HFF-Myc (cell line): Measurements from ENCODE around the gene CFAP43.

Source experiments
- DNase-seq: peaks from one replicate; pipeline ENCODE4 v3.0.0-alpha.2; 2011; ENCODE audit warnings: low read depth; ENCODE audit errors: extremely low read depth
- H3K4me3 ChIP-seq: replicated peaks from 2 replicates; pipeline ENCODE4 v1.5.1; 2011; ENCODE audit warnings: low read depth, mild to moderate bottlenecking, control low read depth, low read length
- TF ChIP-seq, protein P1 (sequence below): IDR thresholded peaks from 2 replicates; pipeline ENCODE4 v1.5.1; 2012; ENCODE audit warnings: mild to moderate bottlenecking, low read depth, low read length, control low read depth; ENCODE audit errors: missing control alignments

Gene CFAP43

DNA sequence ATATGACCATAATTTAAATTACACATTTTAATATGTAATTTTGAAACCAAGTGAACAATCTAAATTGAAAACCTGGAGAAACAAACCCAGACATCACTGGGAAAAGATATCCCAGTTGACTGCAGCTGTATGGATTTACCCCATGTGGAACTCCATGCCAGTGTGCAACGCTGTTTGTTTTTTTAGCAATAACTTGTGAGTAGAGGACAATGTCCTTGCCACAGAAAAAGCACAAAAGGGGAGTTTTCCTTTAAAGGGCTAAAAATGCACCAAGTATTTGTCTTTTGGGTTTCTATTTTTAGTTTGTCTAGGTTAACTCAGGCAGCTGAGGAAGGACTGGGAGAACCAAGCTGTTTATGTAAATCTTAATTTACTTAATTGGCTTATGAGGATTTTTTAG is 131.4 kb downstream of the CFAP43 start:
- TF ChIP-seq, protein P1, sequence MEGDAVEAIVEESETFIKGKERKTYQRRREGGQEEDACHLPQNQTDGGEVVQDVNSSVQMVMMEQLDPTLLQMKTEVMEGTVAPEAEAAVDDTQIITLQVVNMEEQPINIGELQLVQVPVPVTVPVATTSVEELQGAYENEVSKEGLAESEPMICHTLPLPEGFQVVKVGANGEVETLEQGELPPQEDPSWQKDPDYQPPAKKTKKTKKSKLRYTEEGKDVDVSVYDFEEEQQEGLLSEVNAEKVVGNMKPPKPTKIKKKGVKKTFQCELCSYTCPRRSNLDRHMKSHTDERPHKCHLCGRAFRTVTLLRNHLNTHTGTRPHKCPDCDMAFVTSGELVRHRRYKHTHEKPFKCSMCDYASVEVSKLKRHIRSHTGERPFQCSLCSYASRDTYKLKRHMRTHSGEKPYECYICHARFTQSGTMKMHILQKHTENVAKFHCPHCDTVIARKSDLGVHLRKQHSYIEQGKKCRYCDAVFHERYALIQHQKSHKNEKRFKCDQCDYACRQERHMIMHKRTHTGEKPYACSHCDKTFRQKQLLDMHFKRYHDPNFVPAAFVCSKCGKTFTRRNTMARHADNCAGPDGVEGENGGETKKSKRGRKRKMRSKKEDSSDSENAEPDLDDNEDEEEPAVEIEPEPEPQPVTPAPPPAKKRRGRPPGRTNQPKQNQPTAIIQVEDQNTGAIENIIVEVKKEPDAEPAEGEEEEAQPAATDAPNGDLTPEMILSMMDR = no peak
- DNase-seq = no peak
- H3K4me3 ChIP-seq = no peak overlapping the region

DNA sequence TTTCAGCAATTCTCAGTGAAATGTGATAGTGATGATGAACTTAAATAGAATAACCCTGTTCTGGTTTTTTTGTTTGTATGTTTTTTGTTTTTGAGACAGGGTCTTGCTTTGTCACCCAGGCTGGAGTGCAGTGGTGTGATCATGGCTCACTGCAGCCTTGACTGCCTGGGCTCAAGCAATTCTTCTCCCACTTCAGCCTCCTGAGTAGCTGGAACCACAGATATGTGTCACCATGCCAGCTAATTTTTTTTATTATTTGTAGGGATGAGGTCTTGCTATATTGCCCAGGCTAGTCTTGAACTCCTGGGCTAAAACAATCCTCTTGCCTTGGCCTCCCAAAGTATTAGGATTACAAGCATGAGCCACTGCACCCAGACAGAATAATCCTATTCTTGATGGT is 132.2 kb downstream of the CFAP43 start:
- no peak for DNase-seq
- TF ChIP-seq, protein P1 = no peak

DNA sequence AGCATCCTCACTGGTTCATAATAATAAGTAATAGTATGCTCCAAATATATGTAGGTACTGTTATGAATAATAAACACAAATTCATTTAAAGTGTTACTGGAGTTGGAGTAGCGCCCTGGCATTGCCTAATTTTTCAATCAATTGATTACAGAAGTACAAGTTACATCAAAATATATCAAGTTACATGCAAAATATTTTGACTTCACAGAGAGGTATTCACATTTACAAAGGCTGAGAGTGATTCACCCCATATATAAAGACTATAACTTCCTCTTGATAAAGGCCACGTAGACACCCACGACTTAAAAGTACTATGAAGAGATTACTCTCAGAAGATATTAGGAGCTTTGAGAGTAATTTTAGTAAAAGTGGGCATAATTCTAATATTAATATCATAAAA is 132.9 kb downstream of the CFAP43 start:
- TF ChIP-seq, protein P1 = no peak
- H3K4me3 ChIP-seq = no peak overlapping the region
- no peak for DNase-seq

More for the DNA sequence above, 132.2 kb downstream of the CFAP43 start:
- no peak overlapping the region for H3K4me3 ChIP-seq

DNA sequence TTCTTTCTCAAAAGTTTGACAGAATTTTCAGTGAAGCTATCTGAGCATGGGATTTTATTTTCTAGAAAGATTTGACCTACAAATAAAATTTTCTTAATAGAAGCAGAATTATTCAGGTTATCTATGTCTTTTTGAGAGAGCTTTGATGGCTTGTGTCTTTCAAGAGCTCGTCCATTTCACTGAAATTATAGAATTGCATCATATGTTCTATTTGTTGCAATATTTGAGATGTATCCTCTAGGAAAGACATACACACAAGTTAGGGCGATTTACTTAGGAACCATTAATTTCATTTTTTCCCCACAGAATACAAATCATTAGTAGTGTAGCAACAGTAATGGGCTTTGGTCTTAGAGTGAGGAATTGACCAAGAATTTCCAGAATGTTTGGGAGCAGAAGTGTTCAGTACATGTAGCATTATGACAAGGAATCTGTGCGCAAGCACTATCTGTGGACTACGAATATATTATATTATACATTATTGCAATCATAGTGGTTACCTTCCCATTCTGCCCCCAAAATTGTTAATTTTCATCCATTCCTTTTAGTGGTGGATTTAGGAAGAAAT is 133.7 kb downstream of the CFAP43 start:
- TF ChIP-seq, protein P1 = no peak
- H3K4me3 ChIP-seq = no peak overlapping the region
- DNase-seq = no peak

DNA sequence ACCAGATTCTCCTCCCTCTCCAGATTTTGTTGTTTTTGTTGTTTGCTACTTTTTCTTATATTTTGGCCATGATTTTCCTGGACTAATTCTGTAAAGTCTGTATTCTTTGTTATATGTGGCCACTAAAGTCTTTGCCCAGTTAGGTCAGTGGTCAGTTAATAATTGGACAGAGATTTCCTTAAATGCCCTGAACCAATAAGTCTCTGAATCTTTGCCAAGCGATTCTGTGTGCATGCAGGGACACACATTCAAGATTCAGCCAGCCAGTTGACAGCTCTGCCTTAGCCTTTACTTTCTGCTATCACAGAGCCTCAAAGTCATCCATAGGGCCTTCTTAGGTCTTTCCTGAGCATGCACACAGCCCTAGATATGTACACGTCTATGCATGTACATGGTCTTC is 135.5 kb downstream of the CFAP43 start:
- no peak overlapping the region for H3K4me3 ChIP-seq
- DNase-seq = no peak
- TF ChIP-seq, protein P1 = no peak

DNA sequence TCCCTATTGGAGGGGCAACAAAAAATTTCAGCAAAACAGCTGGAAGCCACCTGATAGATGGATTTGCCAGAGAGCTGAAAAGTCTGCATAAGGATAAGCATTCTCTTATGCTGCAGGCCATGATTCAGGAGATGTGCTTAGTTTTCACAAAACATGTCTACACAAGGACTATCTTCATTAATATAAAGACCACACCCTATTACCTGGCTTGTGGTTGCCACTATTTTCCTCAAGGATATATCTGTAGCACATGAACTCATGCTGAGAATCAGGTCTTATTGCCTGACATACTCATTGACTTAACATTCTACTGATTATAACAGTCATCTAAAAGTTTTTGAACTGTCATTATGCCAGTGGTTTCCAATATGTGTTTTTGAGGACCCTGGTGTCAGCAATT is 139.4 kb downstream of the CFAP43 start:
- no peak overlapping the region for H3K4me3 ChIP-seq
- TF ChIP-seq, protein P1 = no peak

DNA sequence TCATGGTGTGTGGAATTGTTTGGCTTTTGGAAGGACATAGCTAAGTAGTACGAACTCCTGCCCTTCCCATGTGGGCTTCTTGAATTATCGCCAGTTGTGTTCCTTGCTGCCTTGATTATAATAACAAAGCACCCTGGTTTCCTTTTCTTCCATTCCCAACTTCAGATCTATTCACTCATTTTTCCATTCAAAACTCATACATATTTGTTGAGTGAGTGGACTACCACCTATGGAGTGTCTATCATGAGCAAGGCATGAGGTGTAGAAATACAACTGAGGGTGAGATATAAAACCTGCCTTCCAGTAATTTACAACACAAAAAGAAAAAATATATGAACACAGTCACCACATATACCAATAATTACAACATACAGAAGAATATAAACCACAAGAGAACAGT is 141.6 kb downstream of the CFAP43 start:
- TF ChIP-seq, protein P1 = no peak
- DNase-seq = no peak
- no peak overlapping the region for H3K4me3 ChIP-seq

More for the DNA sequence above, 139.4 kb downstream of the CFAP43 start:
- no peak for DNase-seq
